Measurements from ENCODE around the gene CHD3. TPM values are rescaled to one million over a fixed set of nuclear protein-coding genes. Genes with fewer than 3 reads are reported as not detected.
"Not testable (repeated sequence)": the region's sequence is repeated elsewhere in the genome, so short reads cannot be mapped to it uniquely, and the experiment has no call there.

Gene CHD3
- total RNA-seq, 1 donor from 2014 or later, result 133 TPM

DNA sequence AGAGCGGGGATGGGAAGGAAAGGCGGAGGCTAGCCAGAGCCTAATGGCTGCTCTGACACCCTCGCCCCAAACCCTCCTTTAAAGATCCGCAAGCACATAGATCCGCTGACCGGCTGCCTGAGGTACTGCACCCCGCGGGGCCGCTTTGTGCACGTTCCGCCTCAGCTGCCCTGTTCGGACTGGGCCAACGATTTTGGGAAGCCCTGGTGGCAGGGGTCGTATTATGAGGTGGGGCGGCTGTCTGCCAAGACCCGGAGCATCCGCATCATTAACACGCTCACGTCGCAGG, 30.1 kb upstream of the CHD3 start:
- TF ChIP-seq, protein P1, sequence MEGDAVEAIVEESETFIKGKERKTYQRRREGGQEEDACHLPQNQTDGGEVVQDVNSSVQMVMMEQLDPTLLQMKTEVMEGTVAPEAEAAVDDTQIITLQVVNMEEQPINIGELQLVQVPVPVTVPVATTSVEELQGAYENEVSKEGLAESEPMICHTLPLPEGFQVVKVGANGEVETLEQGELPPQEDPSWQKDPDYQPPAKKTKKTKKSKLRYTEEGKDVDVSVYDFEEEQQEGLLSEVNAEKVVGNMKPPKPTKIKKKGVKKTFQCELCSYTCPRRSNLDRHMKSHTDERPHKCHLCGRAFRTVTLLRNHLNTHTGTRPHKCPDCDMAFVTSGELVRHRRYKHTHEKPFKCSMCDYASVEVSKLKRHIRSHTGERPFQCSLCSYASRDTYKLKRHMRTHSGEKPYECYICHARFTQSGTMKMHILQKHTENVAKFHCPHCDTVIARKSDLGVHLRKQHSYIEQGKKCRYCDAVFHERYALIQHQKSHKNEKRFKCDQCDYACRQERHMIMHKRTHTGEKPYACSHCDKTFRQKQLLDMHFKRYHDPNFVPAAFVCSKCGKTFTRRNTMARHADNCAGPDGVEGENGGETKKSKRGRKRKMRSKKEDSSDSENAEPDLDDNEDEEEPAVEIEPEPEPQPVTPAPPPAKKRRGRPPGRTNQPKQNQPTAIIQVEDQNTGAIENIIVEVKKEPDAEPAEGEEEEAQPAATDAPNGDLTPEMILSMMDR (IDR thresholded peaks at IDR 0.05; ENCODE audit: unreplicated experiment), result peak; percentile 49
- Mint-ChIP-seq H3K36me3 (ENCODE audit: low read depth, unreplicated experiment) (peaks cover 25% of the 10 kb centered on the region), H3K4me1 (ENCODE audit: unreplicated experiment) (peaks cover 39% of the 10 kb centered on the region), H3K9me3 (ENCODE audit: unreplicated experiment) (no peaks in the 10 kb centered on the region), H3K4me3 (ENCODE audit: unreplicated experiment) (no peak overlapping the region), H3K27ac (ENCODE audit: unreplicated experiment) (no peak overlapping the region), H3K27me3 (ENCODE audit: unreplicated experiment) (peaks cover 11% of the 10 kb centered on the region)
- DNase-seq (ENCODE audit: low spot score), result peak; percentile 65

DNA sequence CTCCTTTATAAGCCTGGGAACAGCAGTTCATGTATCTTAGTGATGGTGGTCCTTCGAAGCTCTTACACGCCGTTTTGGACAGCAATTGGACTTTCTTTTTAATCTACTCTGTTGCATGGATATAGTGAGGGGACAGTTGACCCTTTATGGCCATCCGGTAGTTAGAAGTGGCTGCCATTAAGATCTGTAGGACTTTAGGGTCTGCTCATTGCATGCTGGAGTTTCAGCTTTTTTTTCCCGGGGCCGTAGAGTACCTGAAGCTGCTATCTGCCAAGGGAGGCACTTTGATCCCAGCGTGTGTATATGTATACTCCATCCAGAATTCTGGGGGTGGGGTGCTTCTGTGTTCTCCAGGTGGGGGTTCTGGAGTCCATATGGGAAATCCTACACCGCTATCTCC, 29.6 kb upstream of the CHD3 start:
- DNase-seq (ENCODE audit: low spot score), result no peak
- Mint-ChIP-seq H3K27ac (ENCODE audit: unreplicated experiment) (no peak overlapping the region), H3K36me3 (ENCODE audit: low read depth, unreplicated experiment) (peaks cover 21% of the 10 kb centered on the region), H3K9me3 (ENCODE audit: unreplicated experiment) (no peaks in the 10 kb centered on the region), H3K4me3 (ENCODE audit: unreplicated experiment) (no peak overlapping the region), H3K27me3 (ENCODE audit: unreplicated experiment) (peaks cover 8% of the 10 kb centered on the region), H3K4me1 (ENCODE audit: unreplicated experiment) (peaks cover 36% of the 10 kb centered on the region)
- TF ChIP-seq, protein P1 (IDR thresholded peaks at IDR 0.05; ENCODE audit: unreplicated experiment), result no peak

DNA sequence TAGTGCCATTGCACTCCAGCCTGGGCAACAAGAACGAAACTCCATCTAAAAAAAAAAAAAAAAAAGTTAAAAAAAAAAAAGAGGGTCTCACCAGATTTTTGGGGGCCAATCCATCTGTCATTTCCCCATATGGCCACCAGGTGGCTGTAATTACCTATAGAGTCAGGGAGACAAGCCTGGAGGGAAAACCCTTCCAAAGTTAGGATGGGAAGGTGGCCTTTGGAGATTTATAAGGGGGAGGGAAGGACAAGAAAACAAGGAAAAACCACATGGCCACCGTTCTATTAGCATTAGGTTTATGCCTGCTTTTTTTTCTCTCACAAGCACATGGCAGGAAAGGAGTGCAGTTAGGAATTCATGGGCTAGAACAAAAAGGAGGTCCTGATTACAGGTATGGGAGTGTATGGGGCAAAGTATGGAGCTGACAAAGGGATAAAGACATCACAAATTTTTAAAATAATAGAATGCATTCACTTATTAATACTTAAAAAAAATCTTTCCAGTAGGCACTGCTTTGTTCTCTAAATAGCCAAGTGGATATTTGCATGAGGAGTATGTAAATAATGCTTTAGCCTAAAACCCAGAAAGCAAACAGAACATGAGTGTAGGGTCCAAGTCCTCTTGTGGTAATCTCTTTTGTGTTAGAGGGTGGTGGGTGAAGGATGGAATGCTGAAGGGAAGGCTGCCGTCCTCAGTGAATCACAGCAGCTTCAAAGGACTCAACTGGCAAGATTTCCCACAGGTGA, 25.7 kb upstream of the CHD3 start:
- peaks cover 36% of the 10 kb centered on the region for H3K4me1 Mint-ChIP-seq (ENCODE audit: unreplicated experiment)
- H3K36me3 Mint-ChIP-seq (ENCODE audit: low read depth, unreplicated experiment), result peaks cover 33% of the 10 kb centered on the region
- DNase-seq (ENCODE audit: low spot score), result peak; percentile 46
- no peak overlapping the region for H3K4me3 Mint-ChIP-seq (ENCODE audit: unreplicated experiment)
- H3K27me3 Mint-ChIP-seq (ENCODE audit: unreplicated experiment), result peaks cover 3% of the 10 kb centered on the region
- TF ChIP-seq, protein P1 (IDR thresholded peaks at IDR 0.05; ENCODE audit: unreplicated experiment), result peak; percentile 81
- no peaks in the 10 kb centered on the region for H3K9me3 Mint-ChIP-seq (ENCODE audit: unreplicated experiment)
- H3K27ac Mint-ChIP-seq (ENCODE audit: unreplicated experiment), result no peak overlapping the region

DNA sequence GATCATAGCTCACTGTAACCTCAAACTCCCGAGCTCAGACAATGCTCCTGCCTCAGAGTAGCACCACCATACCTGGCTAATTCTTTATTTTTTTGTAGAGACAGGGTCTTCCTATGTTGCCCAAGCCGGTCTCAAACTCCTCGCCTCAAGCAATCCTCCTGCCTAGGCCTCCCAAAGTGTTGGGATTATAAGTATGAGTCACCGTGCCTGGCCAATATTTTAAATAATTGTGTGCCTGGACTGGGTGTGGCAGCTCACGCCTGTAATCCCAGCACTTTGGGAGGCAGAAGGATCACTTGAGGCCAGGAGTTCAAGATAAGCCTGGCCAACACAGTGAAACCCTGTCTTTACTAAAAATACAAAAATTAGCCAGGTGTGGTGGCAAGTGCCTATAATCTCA, 24.2 kb upstream of the CHD3 start:
- not testable (repeated sequence) for H3K27me3 Mint-ChIP-seq (ENCODE audit: unreplicated experiment); DNase-seq (ENCODE audit: low spot score); H3K9me3 Mint-ChIP-seq (ENCODE audit: unreplicated experiment); H3K27ac Mint-ChIP-seq (ENCODE audit: unreplicated experiment); H3K4me3 Mint-ChIP-seq (ENCODE audit: unreplicated experiment)
- Mint-ChIP-seq H3K4me1 (ENCODE audit: unreplicated experiment) (peaks cover 40% of the 10 kb centered on the region), H3K36me3 (ENCODE audit: low read depth, unreplicated experiment) (peaks cover 29% of the 10 kb centered on the region)

DNA sequence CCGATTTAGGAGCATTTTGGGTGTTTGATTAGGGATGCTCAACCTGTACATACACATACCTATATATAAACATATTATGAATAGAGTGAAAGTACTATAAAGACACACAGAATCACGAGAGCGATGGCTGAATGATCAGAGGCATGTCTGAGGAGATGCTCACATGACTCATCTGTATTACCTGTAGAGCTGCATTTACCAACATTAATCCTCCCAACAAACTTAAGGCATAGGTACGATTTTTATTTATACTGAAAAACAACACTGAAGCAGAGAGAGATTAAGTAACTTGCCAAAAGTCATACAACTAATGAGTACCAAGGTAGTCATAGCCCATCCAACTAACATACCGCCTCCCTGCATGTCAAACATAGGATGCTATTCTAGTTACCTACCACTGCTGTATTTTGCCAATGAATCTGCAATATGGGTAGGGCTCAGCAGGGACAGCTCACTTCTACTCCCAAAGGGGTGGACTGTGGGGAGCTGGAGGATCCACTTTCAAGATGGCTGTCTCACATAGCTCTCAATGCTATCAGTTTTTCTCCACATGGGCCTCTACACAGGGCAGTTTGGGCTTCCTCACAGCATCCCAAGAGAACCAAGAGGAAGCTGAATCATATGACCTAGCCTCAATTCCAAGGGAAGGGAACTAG, 23.5 kb upstream of the CHD3 start:
- no peak overlapping the region for H3K27ac Mint-ChIP-seq (ENCODE audit: unreplicated experiment)
- no peak overlapping the region for H3K4me3 Mint-ChIP-seq (ENCODE audit: unreplicated experiment)
- no peaks in the 10 kb centered on the region for H3K9me3 Mint-ChIP-seq (ENCODE audit: unreplicated experiment)
- TF ChIP-seq, protein P1 (IDR thresholded peaks at IDR 0.05; ENCODE audit: unreplicated experiment), result no peak
- H3K27me3 Mint-ChIP-seq (ENCODE audit: unreplicated experiment), result peaks cover 5% of the 10 kb centered on the region
- H3K36me3 Mint-ChIP-seq (ENCODE audit: low read depth, unreplicated experiment), result peaks cover 24% of the 10 kb centered on the region
- H3K4me1 Mint-ChIP-seq (ENCODE audit: unreplicated experiment), result peaks cover 35% of the 10 kb centered on the region
- no peak for DNase-seq (ENCODE audit: low spot score)
